ENCODE data around the gene ELAC2.

Gene ELAC2

DNA sequence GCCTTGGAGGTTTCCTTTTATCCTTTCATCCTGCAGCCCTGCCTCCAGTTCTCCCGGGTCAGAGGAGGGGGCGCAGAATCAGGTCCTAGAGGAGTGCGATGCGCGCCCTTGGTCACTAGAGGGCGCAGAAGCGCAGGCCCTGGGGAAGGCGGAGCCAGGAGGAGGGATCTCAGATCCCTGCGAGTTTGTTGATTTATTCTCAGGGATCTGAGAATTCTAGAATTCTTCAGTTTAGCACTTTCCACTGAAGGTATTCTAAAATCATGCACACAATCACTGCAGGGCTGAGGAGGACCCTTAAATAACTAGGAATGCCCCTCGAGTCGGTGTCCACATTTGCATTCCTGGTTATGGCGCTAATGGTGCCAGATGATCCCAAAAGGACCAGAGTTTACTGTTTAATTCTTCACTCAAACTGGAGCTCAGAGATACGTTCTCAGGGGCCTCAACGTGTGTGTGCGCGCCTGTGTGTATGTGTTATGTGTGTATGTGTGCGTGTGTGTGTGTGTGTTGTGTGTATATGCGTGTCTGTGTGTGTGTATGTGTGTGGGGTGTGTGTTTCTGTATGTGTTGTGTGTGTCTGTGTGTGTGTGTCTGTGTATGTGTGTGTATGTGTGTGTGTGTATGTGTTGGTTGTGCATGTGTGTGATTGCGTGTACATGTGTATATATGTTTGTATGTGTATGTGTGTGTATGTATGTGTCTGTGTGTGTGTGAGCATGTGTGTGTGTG is 6.9 kb upstream of the ELAC2 start:
- peak; percentile 18 to 26 for DNase-seq (ENCODE audit: low read depth in 2 of 2, low spot score in 1 of 2)

DNA sequence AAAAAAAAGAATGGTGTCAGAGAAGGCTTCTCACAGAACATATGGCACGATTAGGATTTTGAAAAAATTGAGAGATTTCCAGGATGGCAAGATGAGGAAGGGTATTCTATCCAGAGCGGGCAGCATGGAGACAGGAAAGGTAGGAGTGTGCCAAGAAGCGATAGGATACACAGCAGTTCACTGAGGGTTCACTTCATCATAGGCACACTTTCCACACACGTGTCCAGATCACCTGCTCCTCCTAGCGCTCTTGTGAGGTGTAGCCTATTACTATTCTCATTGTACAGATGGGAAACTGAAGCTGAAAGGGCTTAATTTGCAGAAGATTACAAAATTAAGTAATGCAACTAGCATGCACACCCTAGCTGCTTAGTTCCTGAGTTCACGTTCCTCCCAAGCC is 6.2 kb upstream of the ELAC2 start:
- DNase-seq (ENCODE audit: low read depth in 2 of 2, low spot score in 1 of 2): no peak

DNA sequence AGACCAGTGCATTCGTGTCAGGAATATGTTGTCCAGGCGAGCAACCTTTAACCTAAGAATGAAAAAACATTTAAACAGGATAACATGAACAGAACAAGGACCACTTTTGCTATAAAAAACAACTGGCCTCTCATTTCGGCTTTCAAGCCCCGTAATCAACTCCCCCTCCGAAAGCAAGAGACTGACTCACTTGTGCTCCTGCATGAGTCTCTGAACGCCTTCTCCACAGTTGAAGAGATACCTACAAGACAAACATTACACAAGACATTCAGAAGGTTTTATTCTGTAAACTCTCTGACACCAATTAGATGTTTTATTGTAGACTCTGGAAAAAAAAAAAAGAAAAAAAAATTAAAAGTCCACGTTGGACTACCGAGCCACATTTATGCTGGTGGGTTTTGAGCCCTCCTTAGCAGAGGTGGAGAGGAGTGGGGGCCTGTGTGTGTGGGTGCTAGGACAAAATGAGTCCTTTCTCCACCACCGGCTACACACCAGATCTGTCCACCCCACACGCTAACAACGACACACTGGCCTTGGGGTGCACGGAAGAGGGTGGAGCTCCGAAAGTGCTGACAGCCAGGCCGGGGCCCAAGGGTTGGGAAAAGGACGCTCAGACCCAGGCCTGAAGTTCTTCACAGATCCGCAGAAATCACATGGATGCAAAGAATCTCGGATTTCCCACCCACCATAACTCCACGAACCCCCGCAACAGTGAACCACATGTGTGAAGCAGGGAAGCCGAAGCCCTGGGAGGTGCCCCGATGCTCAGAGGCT is 759 bp downstream of the ELAC2 start:
- DNase-seq (ENCODE audit: low read depth in 2 of 2, low spot score in 1 of 2): no peak

DNA sequence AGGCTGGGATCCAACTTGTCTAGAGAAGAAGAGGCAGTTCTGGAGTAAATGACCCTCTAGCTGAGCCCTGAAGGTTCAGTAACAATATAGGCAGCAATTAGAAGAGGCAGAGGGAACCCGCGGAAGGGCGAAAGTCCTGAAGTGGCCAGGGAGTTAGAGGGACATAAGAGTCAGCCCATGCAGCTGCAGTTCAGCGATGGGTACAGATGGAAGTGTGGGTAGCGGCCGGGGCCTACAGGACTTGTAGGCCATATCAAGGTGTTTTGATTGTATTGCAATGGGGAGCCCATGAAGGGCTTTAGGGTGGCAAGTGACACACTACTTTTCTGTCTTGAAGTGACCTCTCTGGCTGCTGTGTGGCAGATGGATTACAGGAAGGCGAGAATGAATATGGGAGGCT is 3.0 kb downstream of the ELAC2 start:
- no peak for DNase-seq (ENCODE audit: low read depth in 2 of 2, low spot score in 1 of 2)

DNA sequence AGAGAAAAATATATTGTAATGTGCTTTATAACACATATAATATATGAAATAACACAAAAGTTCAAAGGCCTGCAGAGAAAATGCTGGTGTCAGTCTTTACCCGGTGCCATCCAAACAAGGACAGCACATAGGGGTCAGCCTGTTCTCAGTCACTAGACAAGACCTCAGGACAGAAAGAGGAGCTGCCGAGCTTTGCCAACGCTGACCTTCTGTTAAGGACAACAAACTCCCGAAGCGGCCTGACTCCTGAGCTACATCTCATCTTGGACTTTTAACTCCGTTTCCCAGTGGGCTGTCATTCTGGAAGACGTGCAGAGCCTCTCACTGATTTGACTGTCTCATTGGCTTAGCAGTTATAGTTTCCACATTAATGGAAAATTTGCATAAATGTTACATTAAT is 6.9 kb downstream of the ELAC2 start:
- no peak for DNase-seq (ENCODE audit: low read depth in 2 of 2, low spot score in 1 of 2)

DNA sequence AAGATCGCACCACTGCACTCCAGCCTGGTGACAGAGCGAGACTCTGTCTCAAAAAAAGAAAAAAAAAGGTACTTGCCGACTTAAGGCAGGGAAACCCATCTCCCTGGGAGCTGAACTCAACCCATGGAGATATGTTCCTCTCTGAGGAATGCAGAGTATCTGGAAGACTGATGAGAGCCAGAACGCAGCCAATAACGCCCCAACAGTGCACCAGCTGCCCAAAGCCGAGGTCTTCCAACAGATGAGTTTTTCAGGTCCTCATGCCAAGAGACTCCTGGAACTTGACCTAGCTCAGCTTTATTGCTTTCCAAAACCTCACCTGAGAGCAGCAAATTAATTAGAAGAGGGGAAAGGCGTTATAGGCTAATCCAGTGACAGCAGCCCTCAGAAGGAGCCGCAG is 9.4 kb downstream of the ELAC2 start:
- no peak for DNase-seq (ENCODE audit: low read depth in 2 of 2, low spot score in 1 of 2)

DNA sequence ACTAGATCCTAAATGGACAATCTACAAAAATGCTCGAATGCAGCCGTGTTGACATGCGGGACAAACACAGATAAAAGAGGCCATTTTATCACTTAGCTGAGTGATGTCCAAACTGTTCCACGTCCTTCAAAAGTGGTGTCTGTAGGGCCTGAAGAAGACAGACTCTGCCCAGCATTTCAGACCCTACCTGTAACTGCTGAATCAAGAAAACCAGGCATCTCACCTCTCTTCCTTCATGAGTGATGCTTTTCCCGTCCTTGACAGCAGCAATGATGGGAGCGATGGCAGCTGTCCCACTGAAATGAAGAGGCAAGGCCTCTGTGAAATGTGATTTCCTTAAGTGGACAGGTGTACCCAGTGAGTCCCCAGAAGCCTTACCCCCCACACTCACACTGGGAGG is 12.3 kb downstream of the ELAC2 start:
- no peak for DNase-seq (ENCODE audit: low read depth in 2 of 2, low spot score in 1 of 2)

DNA sequence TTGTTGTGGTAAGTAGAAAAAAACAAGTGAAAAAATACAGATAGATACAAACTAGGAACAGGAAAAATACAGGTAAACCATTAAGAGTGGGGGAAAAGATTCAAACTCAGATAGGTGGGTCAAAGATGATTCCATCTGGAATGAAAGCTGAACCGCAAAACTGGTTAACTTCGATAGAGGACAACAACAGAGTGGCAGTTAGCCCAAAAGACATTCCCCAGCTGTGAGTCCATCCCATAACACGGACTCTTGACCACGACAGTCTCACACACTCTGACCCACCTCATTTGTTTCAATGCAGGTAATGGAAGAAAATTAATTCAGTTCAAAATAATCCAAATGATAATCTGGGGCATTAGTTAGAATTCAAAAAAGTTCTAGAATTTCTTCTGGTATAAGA is 13.5 kb downstream of the ELAC2 start:
- DNase-seq (ENCODE audit: low read depth in 2 of 2, low spot score in 1 of 2): no peak

DNA sequence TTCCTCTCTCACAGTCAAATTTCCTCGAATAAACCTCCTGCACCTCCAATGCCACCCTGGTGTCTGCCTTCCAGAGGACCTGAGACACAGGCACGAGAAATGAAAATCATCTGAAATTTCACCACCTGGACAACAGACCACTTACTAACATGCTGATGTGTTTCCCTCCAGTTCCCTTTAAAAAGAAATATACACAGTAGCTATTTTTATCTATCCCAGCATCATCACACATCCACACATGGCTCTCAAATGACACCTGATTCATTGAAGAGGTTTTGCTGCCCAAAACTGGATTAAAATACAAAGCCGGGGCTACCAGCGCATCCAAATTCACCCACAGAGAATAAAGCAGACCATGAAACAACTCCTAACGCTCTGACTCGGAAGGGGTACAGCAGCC is 13.9 kb downstream of the ELAC2 start:
- DNase-seq (ENCODE audit: low read depth in 2 of 2, low spot score in 1 of 2): no peak

DNA sequence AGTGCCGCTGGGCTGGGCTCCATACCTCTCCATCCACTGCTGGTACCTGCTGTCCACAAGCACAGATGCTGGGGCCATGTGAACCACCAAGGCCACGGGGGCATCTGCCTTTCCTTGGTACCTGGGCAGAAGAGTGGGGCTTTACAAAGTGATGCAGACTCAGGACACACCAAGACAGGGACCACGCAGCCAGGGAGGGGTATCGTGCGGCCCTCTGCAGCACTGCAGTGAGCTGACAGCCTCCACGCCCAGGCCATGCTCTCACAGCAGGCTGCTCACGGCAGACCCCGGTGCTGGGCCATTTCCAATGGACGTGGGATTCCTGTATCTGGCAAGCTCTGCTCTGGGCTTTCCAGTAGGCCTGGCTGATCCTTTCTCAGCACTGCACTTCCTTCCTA is 14.4 kb downstream of the ELAC2 start:
- no peak for DNase-seq (ENCODE audit: low read depth in 2 of 2, low spot score in 1 of 2)

DNA sequence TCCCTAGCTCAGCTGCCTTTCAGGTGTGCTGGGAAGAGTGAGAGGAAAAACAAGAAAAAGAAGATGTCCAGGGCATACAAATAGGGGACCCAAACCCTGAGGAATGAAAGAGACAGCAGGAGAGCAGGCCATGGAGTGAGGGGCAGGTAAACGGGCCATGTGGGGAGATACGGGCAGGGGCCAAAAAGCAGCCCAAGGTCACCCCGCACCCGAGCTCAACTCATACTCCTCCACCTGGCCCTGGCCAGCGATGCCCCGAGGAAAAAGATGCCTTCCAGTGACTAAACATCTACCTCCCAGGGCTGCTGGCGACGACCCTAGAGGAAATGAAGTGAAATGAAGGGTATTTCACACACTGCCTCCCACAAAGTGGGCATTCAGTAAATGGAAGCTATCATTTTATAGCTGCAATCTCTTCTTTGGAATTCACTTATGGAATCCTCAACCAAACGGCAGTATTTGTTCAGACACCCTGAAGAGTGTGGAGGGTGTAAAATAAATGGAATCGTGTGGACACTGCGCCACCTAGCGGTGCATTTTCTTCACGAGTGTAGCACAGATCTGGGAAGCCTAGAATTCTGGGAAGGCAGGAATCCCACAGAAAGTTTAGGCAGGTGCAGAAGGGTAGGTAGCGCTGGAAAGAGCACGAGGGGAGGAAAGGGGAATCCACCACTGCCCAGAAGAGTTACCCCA is 14.9 kb downstream of the ELAC2 start:
- DNase-seq (ENCODE audit: low read depth in 2 of 2, low spot score in 1 of 2): peak; percentile 4 to 29

DNA sequence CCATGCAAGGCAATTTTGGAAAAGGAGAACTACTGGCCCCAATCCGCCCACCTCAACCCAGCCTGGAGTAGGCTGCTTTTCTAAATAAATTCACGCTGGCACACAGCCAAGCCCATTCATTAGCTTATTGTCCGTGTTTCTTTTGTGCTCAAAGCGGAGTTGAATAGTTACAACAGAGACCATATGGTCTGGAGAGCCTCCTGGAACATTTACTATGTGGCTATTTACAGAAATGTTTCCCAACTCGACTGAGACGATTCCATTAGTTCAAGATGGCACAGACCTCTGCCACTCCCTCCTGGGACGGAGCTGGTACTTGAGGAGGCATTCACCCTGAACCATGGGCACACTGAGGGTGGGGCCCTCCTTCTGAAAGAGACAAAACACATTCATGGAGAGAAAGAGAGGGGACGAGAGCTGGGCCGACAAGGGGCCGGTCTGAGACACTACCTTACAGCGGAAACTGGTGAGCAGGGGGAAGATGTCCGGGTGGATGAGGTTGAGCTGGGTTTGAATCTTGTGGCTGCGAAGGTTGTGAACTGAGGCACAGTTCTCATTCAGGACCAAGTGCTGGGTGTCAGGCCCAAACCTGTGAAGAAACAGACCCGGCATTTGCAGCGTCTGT is 15.7 kb downstream of the ELAC2 start:
- no peak for DNase-seq (ENCODE audit: low read depth in 2 of 2, low spot score in 1 of 2)

DNA sequence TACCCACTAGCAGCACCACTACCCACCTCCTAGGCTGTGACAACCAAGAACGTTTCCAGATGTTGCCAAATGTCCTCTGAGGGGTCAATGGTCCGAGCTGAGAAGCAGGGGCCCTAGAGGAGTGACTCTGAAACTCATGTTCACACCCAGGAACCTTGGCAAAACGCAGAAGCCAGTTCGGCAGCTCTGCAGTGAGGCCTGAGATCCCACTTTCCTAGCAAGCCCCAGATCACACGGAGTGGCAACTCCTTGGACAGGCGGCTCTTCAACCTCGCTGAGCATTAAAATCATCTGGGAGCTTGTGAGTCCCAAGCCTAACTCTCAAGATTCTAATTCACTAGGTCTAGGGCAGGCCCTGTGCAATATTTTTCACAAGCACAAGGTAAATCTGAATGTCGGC is 17.3 kb downstream of the ELAC2 start:
- DNase-seq (ENCODE audit: low read depth in 2 of 2, low spot score in 1 of 2): no peak

DNA sequence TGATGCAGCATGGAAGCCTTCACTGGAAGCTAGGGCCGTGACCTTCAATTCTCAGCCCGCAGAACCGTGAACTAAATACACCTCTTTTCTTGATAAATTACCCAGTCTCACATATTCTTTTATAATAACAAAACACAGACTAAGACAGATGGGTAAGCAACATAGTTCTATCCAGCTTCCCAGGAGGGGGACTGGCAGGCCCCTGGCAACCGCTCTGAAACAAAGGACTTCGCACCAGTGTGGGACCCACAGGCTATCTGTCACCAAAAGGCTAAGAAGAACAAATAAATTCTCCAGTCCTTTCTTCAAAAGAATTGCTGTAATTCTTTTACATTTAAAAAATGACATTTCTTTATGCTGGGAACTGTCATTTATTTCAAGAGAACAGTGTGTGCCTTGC is 19.0 kb downstream of the ELAC2 start:
- DNase-seq (ENCODE audit: low read depth in 2 of 2, low spot score in 1 of 2): no peak

DNA sequence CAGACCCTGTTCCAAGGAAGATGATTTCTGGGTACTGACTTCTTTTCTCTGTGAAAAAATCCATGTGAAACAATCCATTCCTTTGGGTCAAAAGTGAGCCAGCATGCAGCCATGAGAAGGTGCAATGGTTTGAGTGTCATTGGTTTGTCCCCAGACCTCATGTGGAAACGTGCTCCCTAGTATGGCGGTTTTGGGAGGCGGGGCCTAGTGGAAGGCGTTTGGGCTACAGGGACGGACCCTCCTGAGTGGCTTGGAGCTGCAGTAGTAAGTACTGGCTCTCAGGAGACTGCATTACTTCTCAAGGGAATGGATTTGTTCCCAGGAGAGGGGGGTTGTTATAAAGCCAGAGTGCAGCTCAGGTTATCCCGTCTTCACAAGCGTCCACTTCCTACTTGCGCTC is 19.4 kb downstream of the ELAC2 start:
- DNase-seq (ENCODE audit: low read depth in 2 of 2, low spot score in 1 of 2): no peak

DNA sequence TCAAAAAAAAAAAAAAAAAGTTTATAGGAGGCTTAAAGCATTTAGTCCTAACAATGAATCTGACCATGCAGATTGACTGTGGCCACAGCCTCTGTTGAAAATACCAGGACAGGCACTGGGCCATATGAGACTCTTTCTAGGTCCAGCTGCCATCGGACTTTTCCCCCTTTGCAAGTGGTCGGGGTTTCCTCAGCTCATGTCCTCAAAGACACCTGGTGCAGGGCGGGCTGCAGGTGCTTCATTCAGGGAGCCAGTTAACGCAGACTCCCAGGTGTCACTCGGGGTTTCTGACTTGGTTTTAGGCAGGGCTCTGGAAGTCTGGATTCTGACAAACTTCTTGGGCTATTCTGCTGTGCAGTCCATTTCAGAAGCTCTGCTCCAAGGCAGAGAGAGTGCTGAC is 20.9 kb downstream of the ELAC2 start:
- no peak for DNase-seq (ENCODE audit: low read depth in 2 of 2, low spot score in 1 of 2)

DNA sequence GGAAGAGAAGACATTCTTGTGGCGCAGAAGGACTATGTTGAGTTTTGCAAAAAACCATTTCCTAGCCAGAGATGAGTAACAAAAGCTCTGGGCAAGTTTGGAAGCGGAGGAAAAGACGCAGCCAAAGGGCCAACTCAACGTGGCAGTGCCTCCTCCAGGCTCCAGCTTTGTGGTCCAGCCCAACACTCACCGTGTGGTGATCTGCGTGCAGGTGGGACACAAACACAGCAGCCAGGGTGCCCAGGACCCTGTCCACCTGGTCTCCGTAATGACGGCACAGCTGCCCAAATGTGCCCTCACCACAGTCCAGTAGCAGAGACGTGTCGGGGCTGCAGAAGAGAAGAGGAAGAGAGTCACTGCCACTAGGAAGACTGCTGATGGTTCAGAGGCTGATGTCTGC is 21.5 kb downstream of the ELAC2 start:
- no peak for DNase-seq (ENCODE audit: low read depth in 2 of 2, low spot score in 1 of 2)

DNA sequence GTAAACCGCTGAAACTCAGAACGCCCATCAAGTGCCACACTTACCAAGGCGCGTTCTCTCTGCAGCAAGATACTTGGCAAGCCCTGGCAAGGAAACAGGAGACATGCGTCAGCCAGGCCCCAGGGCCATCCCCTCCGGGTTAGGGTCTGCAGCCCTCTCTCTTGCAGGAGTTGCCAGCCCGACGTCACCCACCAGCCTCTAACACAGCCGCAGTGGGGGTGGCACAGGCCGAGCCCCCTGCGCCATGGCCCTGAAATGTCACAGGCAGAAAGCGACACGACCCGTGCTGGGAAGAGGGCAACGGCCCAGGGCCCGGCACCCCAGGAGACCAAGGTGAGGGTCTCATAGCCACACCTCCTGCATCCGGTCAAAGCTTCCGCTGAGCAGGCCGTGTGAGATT is 21.9 kb downstream of the ELAC2 start:
- no peak for DNase-seq (ENCODE audit: low read depth in 2 of 2, low spot score in 1 of 2)

DNA sequence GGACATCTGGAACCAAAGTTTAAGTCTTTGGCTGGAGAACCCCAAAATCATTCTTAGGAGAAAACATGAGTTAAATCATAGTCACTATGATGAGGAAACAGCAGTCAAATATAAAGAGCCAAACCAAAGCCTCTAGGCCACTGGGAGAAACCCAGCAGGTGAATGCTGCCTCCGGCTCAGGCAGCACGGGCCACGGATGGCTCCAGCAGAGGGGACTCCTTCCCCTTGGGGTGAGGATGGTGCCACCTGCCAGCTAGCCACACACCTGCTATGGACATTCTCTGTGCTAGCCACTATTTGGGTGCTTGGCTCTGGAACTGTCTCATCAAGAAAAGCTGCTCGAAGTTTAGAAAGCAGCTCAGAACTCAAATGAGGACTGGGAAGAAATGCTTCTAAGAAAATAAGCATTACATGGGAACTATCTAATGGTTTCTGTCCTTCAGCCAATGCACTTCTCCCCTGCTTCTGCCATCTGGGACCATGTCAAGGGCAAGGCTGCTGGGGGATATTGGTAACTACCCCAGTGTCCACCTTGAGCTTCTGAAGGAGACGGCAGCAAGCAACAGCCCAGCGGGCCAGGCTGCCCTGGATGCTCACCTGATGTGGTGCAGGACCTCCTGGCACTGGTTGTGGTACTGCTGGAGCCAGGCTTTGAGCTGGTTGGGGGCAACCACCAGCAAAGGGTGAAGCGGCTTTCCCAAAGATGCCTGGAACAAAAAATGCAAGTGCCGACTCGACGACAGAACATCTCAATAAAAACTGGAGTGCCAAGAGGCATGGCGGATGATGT is 22.5 kb downstream of the ELAC2 start:
- DNase-seq (ENCODE audit: low read depth in 2 of 2, low spot score in 1 of 2): no peak

DNA sequence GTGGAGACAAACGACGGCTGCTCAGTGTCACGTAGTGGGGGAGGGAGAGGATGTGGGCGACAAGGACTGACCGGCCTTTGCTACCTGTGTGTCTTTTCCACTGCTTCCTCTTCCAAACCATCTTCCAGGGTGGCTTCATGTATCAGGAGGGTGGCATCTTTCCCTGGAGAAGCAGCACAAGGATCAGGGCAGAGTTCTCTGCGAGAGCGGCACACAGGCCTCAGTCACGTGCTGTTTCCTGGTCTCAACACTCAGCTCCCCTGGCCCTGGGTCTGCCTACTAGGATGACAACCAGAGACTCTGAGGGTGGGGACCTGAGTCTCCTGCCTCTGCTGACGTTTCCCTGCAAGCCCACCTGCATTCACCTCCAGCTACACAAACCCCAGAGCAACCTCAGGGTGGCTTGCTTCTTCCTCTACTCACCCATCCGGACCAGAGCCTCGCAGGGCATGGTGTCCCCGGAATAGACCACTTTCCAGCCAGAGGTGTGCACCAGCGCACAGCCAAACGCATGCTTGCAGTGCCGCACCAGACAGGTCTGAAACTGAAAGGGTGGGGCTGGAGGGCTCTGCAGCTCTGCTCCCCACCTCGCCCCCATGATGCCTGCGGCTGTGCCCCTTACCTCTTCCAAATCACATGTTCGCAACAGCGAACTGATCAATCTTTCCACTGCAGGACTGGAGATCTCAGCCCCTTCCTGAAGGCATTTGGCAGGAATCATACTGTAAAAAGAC is 23.3 kb downstream of the ELAC2 start:
- DNase-seq (ENCODE audit: low read depth in 2 of 2, low spot score in 1 of 2): no peak
